ENCODE measurements around the gene GJB2.

Gene GJB2

DNA sequence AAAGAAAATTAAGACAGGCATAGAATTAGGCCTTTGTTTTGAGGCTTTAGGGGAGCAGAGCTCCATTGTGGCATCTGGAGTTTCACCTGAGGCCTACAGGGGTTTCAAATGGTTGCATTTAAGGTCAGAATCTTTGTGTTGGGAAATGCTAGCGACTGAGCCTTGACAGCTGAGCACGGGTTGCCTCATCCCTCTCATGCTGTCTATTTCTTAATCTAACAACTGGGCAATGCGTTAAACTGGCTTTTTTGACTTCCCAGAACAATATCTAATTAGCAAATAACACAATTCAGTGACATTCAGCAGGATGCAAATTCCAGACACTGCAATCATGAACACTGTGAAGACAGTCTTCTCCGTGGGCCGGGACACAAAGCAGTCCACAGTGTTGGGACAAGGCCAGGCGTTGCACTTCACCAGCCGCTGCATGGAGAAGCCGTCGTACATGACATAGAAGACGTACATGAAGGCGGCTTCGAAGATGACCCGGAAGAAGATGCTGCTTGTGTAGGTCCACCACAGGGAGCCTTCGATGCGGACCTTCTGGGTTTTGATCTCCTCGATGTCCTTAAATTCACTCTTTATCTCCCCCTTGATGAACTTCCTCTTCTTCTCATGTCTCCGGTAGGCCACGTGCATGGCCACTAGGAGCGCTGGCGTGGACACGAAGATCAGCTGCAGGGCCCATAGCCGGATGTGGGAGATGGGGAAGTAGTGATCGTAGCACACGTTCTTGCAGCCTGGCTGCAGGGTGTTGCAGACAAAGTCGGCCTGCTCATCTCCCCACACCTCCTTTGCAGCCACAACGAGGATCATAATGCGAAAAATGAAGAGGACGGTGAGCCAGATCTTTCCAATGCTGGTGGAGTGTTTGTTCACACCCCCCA, 3.8 kb downstream of the GJB2 start:
- in situ Hi-C loops (cut with MboI; ENCODE audit: low pct_unique_long_range_greater_than_20kb, low sequenced_read_pairs, unreplicated experiment) = loop anchor here (10.0 to 25.0 kb wide), 3 partner anchors 296 to 723 kb away; partner anchors contain the start of gene XPO4
- TF ChIP-seq, protein P1, sequence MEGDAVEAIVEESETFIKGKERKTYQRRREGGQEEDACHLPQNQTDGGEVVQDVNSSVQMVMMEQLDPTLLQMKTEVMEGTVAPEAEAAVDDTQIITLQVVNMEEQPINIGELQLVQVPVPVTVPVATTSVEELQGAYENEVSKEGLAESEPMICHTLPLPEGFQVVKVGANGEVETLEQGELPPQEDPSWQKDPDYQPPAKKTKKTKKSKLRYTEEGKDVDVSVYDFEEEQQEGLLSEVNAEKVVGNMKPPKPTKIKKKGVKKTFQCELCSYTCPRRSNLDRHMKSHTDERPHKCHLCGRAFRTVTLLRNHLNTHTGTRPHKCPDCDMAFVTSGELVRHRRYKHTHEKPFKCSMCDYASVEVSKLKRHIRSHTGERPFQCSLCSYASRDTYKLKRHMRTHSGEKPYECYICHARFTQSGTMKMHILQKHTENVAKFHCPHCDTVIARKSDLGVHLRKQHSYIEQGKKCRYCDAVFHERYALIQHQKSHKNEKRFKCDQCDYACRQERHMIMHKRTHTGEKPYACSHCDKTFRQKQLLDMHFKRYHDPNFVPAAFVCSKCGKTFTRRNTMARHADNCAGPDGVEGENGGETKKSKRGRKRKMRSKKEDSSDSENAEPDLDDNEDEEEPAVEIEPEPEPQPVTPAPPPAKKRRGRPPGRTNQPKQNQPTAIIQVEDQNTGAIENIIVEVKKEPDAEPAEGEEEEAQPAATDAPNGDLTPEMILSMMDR (IDR thresholded peaks at IDR 0.05; ENCODE audit: extremely low read depth, insufficient read depth, missing control alignments) = peak; percentile 32
- no peak for DNase-seq (ENCODE audit: low spot score)

DNA sequence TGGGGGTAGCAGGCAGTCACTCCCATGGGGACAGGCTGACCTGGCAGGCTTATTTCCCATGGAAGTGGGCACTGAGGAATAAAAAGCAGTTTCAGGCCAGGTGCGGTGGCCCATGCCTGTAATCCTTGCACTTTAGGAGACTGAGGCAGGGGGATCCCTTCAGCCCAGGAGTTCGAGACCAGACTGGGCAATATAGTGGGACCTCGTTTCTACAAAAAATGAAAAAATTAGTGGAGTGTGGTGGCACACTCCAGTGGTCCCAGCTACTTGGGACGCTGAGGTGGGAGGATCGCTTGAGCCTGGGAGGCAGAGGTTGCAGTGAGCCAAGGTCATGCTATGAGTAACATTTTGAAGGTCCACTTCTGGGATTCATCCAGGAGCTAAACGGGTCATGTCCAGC, 6.0 kb downstream of the GJB2 start:
- in situ Hi-C loops (cut with MboI; ENCODE audit: low pct_unique_long_range_greater_than_20kb, low sequenced_read_pairs, unreplicated experiment) = loop anchor here (10.0 to 25.0 kb wide), 3 partner anchors 298 to 726 kb away; partner anchors contain the start of gene XPO4
- TF ChIP-seq, protein P1 (IDR thresholded peaks at IDR 0.05; ENCODE audit: extremely low read depth, insufficient read depth, missing control alignments) = no peak
- no peak for DNase-seq (ENCODE audit: low spot score)

DNA sequence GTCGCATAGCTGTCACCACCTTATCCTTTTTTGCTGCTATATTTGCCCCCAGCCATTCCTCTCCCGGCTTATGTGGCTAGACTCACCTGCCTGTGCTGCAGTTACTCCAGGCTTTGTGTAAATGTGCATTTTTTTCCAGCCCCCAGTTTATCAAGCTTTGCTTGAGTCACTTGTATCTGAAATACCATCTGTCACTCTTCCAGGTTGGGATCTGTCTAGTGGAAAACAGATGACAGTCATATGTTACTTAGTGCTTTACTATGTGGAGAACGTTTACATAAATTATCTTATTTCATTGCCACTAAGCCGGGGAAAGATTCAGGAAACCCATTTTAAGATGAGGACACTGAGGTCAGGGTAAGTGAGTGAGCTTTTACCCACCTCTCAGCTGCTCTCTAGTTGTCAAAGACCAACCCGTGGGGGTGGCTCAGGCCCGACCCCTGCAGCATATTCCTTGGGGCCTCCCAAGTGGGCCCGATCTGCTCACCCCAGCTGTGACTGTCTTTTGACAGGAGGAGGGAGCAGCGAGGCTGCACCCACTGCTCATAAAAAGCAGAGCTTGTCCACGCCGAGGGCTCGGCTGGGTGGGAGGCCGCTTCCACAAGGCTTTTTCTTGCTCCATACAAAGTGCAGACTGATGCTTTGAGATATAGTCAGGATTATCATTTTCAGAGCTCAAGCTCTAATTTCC, 7.2 kb downstream of the GJB2 start:
- in situ Hi-C loops (cut with MboI; ENCODE audit: low pct_unique_long_range_greater_than_20kb, low sequenced_read_pairs, unreplicated experiment) = loop anchor here (10.0 to 25.0 kb wide), 3 partner anchors 299 to 727 kb away; partner anchors contain the start of gene XPO4
- no peak for DNase-seq (ENCODE audit: low spot score)
- TF ChIP-seq, protein P1 (IDR thresholded peaks at IDR 0.05; ENCODE audit: extremely low read depth, insufficient read depth, missing control alignments) = no peak

DNA sequence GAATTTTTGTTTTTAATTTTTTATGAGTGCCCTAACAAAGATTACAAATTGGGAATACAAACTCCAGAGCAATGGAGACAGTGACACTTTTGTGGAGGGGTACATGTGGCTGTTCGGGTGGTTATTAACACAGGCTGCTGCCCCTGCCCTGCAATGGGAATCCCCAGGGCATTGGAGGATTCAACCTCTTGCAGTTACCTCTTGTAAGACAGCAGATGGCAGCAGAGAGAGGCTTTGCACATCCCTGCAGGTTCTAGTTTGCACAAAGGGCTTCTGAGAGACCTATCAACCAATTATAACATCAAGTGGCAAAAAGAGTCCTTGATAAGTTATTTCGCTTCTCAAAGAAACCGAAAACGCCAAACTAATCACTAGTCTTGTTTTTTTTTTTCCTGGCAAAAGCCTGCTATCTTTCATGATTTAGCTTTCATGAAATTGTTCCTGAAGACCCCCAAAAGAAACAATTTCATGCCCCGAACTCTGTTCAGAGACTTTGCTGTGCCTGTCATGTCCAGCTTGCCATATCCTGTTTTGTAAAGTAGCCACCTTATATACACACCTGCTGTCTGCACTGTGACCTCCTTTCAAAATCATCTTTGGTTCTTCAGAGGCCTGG, 10.4 kb downstream of the GJB2 start:
- in situ Hi-C loops (cut with MboI; ENCODE audit: low pct_unique_long_range_greater_than_20kb, low sequenced_read_pairs, unreplicated experiment) = loop anchor here (10.0 to 25.0 kb wide), 3 partner anchors 302 to 730 kb away; partner anchors contain the start of gene XPO4
- peak; percentile 86 for DNase-seq (ENCODE audit: low spot score)
- TF ChIP-seq, protein P1 (IDR thresholded peaks at IDR 0.05; ENCODE audit: extremely low read depth, insufficient read depth, missing control alignments) = peak; percentile 83

DNA sequence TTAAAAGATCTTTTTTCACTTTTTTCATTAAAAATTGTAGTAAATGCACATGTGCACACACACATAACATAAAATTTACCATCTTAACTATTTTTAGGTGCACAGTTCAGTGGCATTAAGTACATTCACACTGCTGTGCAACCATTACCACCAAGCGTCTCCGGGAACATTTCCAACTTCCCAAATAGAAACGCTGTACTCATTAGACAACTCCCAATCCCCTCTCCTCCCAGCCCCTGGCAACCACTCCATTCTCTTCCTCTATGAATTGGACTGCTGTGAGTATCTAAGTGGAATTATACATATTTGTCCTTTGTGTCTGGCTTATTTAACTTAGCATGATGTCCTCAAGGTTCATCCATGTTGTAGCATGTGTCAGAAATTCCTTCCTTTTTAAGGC, 11.6 kb downstream of the GJB2 start:
- in situ Hi-C loops (cut with MboI; ENCODE audit: low pct_unique_long_range_greater_than_20kb, low sequenced_read_pairs, unreplicated experiment) = loop anchor here (10.0 to 25.0 kb wide), 3 partner anchors 304 to 731 kb away; partner anchors contain the start of gene XPO4
- TF ChIP-seq, protein P1 (IDR thresholded peaks at IDR 0.05; ENCODE audit: extremely low read depth, insufficient read depth, missing control alignments) = no peak
- DNase-seq (ENCODE audit: low spot score) = no peak

DNA sequence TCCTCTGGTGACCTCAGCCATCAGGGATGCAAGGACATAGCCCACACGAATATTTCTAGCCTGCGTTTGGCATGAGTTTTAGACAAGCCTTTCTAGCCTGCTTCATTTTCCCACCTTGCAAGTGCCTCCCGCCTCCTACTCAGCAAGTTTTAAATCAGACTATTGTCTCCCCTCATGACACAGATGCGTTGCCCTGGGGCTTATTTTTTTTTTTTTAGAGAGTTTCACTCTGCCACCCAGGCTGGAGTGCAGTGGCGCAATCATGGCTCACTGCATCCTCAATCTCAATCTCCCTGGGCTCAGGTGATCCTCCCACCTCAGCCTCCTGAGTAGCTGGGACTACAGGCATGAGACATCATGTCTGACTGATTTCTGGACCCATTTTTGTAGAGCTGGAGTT, 14.6 kb downstream of the GJB2 start:
- in situ Hi-C loops (cut with MboI; ENCODE audit: low pct_unique_long_range_greater_than_20kb, low sequenced_read_pairs, unreplicated experiment) = loop anchor here (25.0 kb wide), 2 partner anchors 659 to 734 kb away; partner anchors contain the start of gene XPO4
- TF ChIP-seq, protein P1 (IDR thresholded peaks at IDR 0.05; ENCODE audit: extremely low read depth, insufficient read depth, missing control alignments) = no peak
- no peak for DNase-seq (ENCODE audit: low spot score)
